Neural cell (in vitro differentiated cells): ENCODE measurements around the gene RENBP. TPM values are rescaled to one million over a fixed set of nuclear protein-coding genes. Genes with fewer than 3 reads are reported as not detected.

Experiments used
- H2AFZ ChIP-seq: fragments of 200-600, 300-800 bp; sonication (generic), shearing (Covaris generic); 2 replicates; pipeline ENCODE4 v1.6.0; 2014; ENCODE audit warnings: low read depth, mild to moderate bottlenecking, antibody characterized with exemption, low read length, moderate library complexity
- H3F3A ChIP-seq: fragments of 200-600 bp; shearing (Covaris generic); 2 replicates; pipeline ENCODE4 v1.6.1; 2016; ENCODE audit warnings: mild to moderate bottlenecking, moderate library complexity, mixed read lengths, antibody characterized with exemption, low read length; ENCODE audit not compliant: insufficient read depth, poor library complexity, severe bottlenecking
- H3K27ac ChIP-seq: fragments of 200-600, 300-800 bp; sonication (generic), shearing (Covaris generic); 2 replicates; pipeline ENCODE4 v1.5.1; 2014; ENCODE audit warnings: mild to moderate bottlenecking, low read length, moderate library complexity
- H3K27me3 ChIP-seq: fragments of 300-800, 200-600 bp; sonication (generic), shearing (Covaris generic); 2 replicates; pipeline ENCODE4 v1.6.0; 2014; ENCODE audit warnings: mild to moderate bottlenecking, low read depth, low read length, moderate library complexity; ENCODE audit not compliant: insufficient read depth
- H3K36me3 ChIP-seq: fragments of 300-800, 200-600 bp; sonication (generic), shearing (Covaris generic); 2 replicates; pipeline ENCODE4 v1.5.1; 2014; ENCODE audit warnings: mild to moderate bottlenecking, antibody characterized with exemption, low read length, moderate library complexity; ENCODE audit not compliant: insufficient read depth
- H3K4me2 ChIP-seq: fragments of 300-800, 200-600 bp; sonication (generic), shearing (Covaris generic); 2 replicates; pipeline ENCODE4 v1.6.0; 2014; ENCODE audit warnings: mild to moderate bottlenecking, low read length
- H3K4me3 ChIP-seq: fragments of 300-800, 200-600 bp; sonication (generic), shearing (Covaris generic); 2 replicates; pipeline ENCODE4 v1.5.1; 2014; ENCODE audit warnings: mild to moderate bottlenecking, low read length, moderate library complexity
- H3K79me2 ChIP-seq: fragments of 200-600 bp; shearing (Covaris generic); replicated peaks from 2 replicates; pipeline ENCODE4 v1.6.0; 2014; ENCODE audit warnings: mild to moderate bottlenecking, low read length, moderate library complexity; ENCODE audit not compliant: insufficient read depth
- H3K9ac ChIP-seq: fragments of 300-800, 200-600 bp; sonication (generic), shearing (Covaris generic); 2 replicates; pipeline ENCODE4 v1.6.1; 2016; ENCODE audit warnings: mild to moderate bottlenecking, low read length, mixed read lengths
- H3K9me2 ChIP-seq: fragments of 200-600 bp; shearing (Covaris generic); 2 replicates; pipeline ENCODE4 v1.6.1; 2016; ENCODE audit warnings: mild to moderate bottlenecking, low read length, mixed read lengths; ENCODE audit not compliant: insufficient read depth
- H3K9me3 ChIP-seq: fragments of 200-600, 300-800 bp; sonication (generic), shearing (Covaris generic); 2 replicates; pipeline ENCODE4 v1.6.1; 2016; ENCODE audit warnings: mild to moderate bottlenecking, mixed run types, low read length, moderate library complexity, mixed read lengths
- H4K20me1 ChIP-seq: fragments of 200-600 bp; shearing (Covaris generic); 2 replicates; pipeline ENCODE4 v1.6.1; 2016; ENCODE audit warnings: mild to moderate bottlenecking, mixed run types; ENCODE audit not compliant: insufficient read depth
- CTCF ChIP-seq: fragments of 450-650 bp; IDR thresholded peaks from 2 replicates; pipeline ENCODE4 v1.5.1; 2014; ENCODE audit warnings: antibody characterized with exemption, mild to moderate bottlenecking, moderate library complexity; ENCODE audit not compliant: poor library complexity, severe bottlenecking
- EP300 ChIP-seq: fragments of 450-650 bp; conservative IDR thresholded peaks from 2 replicates; pipeline ENCODE4 v1.6.1; 2014; ENCODE audit warnings: antibody characterized with exemption, mild to moderate bottlenecking, moderate library complexity; ENCODE audit not compliant: poor library complexity, severe bottlenecking
- EZH2 ChIP-seq: fragments of 200-600, 300-800 bp; shearing (Covaris generic), sonication (generic); IDR thresholded peaks from 2 replicates; pipeline ENCODE4 v1.6.1; 2014; ENCODE audit warnings: antibody characterized with exemption, low read length, borderline replicate concordance, mild to moderate bottlenecking; ENCODE audit not compliant: insufficient read depth, poor library complexity, severe bottlenecking
- MXI1 ChIP-seq: fragments of 450-650 bp; conservative IDR thresholded peaks from 2 replicates; pipeline ENCODE4 v1.6.1; 2014; ENCODE audit warnings: antibody characterized with exemption, mild to moderate bottlenecking; ENCODE audit not compliant: poor library complexity, severe bottlenecking
- POLR2AphosphoS5 ChIP-seq: IDR thresholded peaks from 2 replicates; pipeline ENCODE4 v1.6.1; 2012
- RAD21 ChIP-seq: fragments of 450-650 bp; conservative IDR thresholded peaks from 2 replicates; pipeline ENCODE4 v1.6.1; 2014; ENCODE audit warnings: antibody characterized with exemption, mild to moderate bottlenecking, moderate library complexity
- REST ChIP-seq: IDR thresholded peaks from 2 replicates; pipeline ENCODE4 v1.6.1; 2012; ENCODE audit warnings: borderline replicate concordance
- SMC3 ChIP-seq: fragments of 450-650 bp; conservative IDR thresholded peaks from 2 replicates; pipeline ENCODE4 v1.6.1; 2014; ENCODE audit warnings: antibody characterized with exemption, mild to moderate bottlenecking, moderate library complexity; ENCODE audit not compliant: poor library complexity
- TAF1 ChIP-seq: IDR thresholded peaks from 2 replicates; pipeline ENCODE4 v1.6.1; 2012; ENCODE audit warnings: low read depth
- polyA plus RNA-seq: library from polyadenylated mRNA; depleted of rRNA; stranded (reverse); fragments of >200 nt; gene quantifications from 2 replicates; pipeline ENCODE4 v1.2.3, GENCODE V29; 2014

Gene RENBP
- polyA plus RNA-seq, 1 donor from 2014 or later, result 0.89 TPM

- Histone ChIP-seq H4K20me1 (no peaks in the 10 kb centered on the region), H2AFZ (no peak overlapping the region), H3K27me3 (no peaks in the 10 kb centered on the region), H3K27ac (no peak overlapping the region), H3K9me3 (no peaks in the 10 kb centered on the region), H3K9ac (no peak overlapping the region), H3K79me2 (no peaks in the 10 kb centered on the region), H3K9me2 (no peaks in the 10 kb centered on the region), H3F3A (no peaks in the 10 kb centered on the region), H3K36me3 (no peaks in the 10 kb centered on the region), H3K4me2 (no peak overlapping the region), H3K4me3 (no peak overlapping the region)
- TF ChIP-seq TAF1 (no peak), RAD21 (no peak), EZH2 (no peak), EP300 (no peak), SMC3 (no peak), POLR2AphosphoS5 (no peak), MXI1 (no peak), REST (no peak), CTCF (no peak)
These were observed 21.2 kb downstream of the RENBP start for GRCh38 chrX:153922932-153923857.

DNA sequence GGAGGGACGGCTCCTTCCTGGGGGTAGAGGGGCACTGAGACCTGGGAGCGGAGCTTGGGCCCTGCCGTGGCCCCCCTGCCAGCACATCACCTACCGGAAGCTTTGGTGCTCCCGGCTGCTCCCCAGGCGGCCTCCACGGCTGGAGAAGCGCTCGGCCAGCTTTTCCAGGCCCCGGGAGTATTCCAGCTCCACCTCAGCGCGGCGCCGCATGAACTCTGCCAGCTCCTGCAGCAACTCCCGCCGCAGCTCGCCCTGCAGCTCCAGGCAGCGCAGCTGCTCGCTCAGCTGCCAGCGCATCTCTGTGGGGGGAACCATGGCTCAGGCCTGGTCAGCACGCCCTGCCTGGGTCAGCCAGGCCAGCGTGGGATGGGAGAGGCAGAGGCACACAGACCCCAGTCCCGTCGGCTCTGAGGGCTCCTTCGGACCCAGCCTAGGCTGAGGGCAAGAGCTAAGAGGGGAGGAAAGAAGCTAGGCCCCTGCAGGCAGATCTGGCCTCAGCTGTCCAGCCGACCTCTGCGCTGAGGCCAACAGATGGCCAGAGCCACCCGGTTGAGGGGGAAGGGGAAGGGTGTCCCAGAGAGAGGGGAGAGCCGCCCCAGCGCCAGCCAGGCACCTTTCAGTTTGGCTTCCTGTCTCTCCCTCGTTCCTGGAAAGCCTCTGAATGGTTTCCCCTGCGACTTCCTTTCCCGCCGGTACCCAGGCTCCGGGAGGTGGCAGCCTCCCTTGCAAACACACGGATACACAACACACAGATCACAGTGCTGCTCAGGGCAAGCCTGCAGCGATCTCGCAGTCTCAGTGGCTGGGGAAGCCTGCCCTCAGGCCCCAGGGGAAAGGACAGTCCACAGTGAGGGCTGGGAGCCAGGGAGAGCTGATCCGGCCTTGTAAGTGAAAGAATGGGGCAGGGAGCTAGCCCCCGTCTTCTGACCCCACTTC, 22.7 kb downstream of the RENBP start:
- Histone ChIP-seq H4K20me1 (no peaks in the 10 kb centered on the region), H3K9me2 (no peaks in the 10 kb centered on the region), H3K4me3 (no peak overlapping the region), H3K36me3 (no peaks in the 10 kb centered on the region), H3K9ac (no peak overlapping the region), H3K27me3 (no peaks in the 10 kb centered on the region), H3F3A (no peaks in the 10 kb centered on the region), H3K79me2 (no peaks in the 10 kb centered on the region), H3K9me3 (no peaks in the 10 kb centered on the region), H3K27ac (no peak overlapping the region), H3K4me2 (no peak overlapping the region), H2AFZ (no peak overlapping the region)
- no peak for TF ChIP-seq TAF1
- TF ChIP-seq EP300, result no peak
- TF ChIP-seq POLR2AphosphoS5, result no peak
- TF ChIP-seq MXI1, result no peak
- TF ChIP-seq RAD21, result no peak
- no peak for TF ChIP-seq REST
- TF ChIP-seq EZH2, result no peak
- no peak for TF ChIP-seq CTCF
- TF ChIP-seq SMC3, result no peak
